Measurements from ENCODE around the gene CYB561D2. TPM values are rescaled to one million over a fixed set of nuclear protein-coding genes. Genes with fewer than 3 reads are reported as not detected.

The CYB561D2 gene
- total and polyA plus RNA-seq, 10 of the 15 experiments (the other 5 are each of a cell fraction or from before 2014, with no cell fraction given) = 7.6 to 39.2 (median 18.8) TPM

DNA sequence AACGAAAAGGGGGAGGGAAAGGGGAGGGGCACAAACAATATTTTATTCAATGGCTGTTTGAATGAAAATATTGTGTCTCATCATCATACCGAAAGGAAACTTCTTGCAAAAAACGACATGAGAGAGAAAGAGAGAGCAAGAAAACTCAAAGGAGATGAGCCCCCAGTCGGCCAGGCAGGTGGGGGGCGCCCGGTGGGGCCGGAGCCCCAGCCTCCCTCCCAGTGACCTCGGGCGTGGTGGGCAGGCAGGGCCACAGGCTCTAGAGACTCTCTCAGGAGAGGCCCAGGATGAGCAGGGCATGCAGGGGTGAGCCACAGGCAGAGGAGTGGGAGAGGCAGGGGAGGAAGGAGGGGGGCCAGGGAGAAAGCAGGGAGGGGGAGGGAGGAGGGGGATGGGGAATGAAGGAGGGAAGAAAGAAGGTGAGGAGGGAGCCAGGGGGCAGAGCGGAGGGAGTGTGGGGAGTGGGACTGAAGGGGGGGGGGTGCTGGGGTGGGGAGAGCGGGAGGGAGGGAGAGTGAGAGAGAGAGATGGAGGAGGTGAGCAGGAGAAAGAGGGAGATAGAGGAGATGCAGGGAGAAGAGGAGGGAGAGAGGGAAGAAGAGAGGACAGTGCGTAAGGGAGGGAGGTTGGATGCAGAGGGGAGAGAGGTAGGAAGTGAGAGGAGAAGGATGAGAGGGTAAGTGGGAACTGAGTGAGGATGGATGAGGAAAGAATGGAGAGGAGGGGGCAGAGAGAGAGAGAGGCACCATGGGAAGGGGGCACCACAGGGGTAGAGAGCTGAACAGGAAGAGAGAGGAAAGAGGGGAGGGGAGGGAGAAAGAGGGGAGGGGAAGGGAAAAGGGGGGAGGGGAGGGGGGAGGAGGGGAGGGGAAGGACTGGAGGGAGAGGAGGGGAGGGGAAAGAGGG is 22.7 kb downstream of the CYB561D2 start:
- no peak overlapping the region for H3K9ac ChIP-seq (ENCODE audit: control insufficient read depth, insufficient read depth, low read length)
- H3K27ac ChIP-seq (ENCODE audit: control insufficient read depth, insufficient read depth) = no peak overlapping the region
- H3K36me3 ChIP-seq (ENCODE audit: control insufficient read depth in 2 of 2, insufficient read depth in 2 of 2, low read length in 1 of 2) = no peaks in the 10 kb centered on the region
- 17% methylated on average over 10 of the region's 12 CpGs for WGBS (ENCODE audit: insufficient coverage, insufficient replicate concordance, low lambda C conversion rate, missing lambda C conversion rate)
- no peak for DNase-seq (ENCODE audit: low read depth, low spot score)
- no peaks in the 10 kb centered on the region for H3K79me2 ChIP-seq (ENCODE audit: control insufficient read depth, insufficient read depth, low read length)
- ChIA-PET SMC1A (ENCODE audit: uncharacterized antibody, unreplicated experiment) (no interaction called here), CTCF (no interaction called here), RAD21 (ENCODE audit: unreplicated experiment) (no interaction called here), POLR2A (no interaction called here)
- H2AFZ ChIP-seq (ENCODE audit: control insufficient read depth, low read depth, low read length) = no peak overlapping the region
- H3K27me3 ChIP-seq (replicated peaks in 1 of 2; ENCODE audit: control insufficient read depth in 2 of 2, insufficient read depth in 2 of 2, low read length in 1 of 2) = no peaks in the 10 kb centered on the region; a peak in 2 of 4 replicates
- no peak overlapping the region for H3K4me3 ChIP-seq
- no peaks in the 10 kb centered on the region for H4K20me1 ChIP-seq (ENCODE audit: control insufficient read depth, insufficient read depth)
- FAIRE-seq = no peak
- H3K4me1 ChIP-seq (ENCODE audit: control insufficient read depth, insufficient read depth, low read length) = no peaks in the 10 kb centered on the region
- intact Hi-C loops (cut with micrococcal nuclease; ENCODE audit: unreplicated experiment) (no loop called here), in situ Hi-C loops (cut with MboI) (no loop called here)
- BruUV-seq (replicated peaks) = no TSS peak
- ATAC-seq = no peak
- no peaks in the 10 kb centered on the region for H3K9me3 ChIP-seq (replicated peaks; ENCODE audit: control insufficient read depth, insufficient read depth, low read length)
- TF ChIP-seq, protein P1, sequence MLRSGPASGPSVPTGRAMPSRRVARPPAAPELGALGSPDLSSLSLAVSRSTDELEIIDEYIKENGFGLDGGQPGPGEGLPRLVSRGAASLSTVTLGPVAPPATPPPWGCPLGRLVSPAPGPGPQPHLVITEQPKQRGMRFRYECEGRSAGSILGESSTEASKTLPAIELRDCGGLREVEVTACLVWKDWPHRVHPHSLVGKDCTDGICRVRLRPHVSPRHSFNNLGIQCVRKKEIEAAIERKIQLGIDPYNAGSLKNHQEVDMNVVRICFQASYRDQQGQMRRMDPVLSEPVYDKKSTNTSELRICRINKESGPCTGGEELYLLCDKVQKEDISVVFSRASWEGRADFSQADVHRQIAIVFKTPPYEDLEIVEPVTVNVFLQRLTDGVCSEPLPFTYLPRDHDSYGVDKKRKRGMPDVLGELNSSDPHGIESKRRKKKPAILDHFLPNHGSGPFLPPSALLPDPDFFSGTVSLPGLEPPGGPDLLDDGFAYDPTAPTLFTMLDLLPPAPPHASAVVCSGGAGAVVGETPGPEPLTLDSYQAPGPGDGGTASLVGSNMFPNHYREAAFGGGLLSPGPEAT (IDR thresholded peaks at IDR 0.05; ENCODE audit: low read depth) = no peak
- H3K4me2 ChIP-seq (ENCODE audit: control insufficient read depth, insufficient read depth) = no peak overlapping the region

- Histone ChIP-seq H3K4me3 (no peak overlapping the region), H3K4me1 (ENCODE audit: control insufficient read depth, insufficient read depth, low read length) (no peaks in the 10 kb centered on the region), H3K4me2 (ENCODE audit: control insufficient read depth, insufficient read depth) (no peak overlapping the region), H4K20me1 (ENCODE audit: control insufficient read depth, insufficient read depth) (no peaks in the 10 kb centered on the region), H3K36me3 (ENCODE audit: control insufficient read depth in 2 of 2, insufficient read depth in 2 of 2, low read length in 1 of 2) (no peaks in the 10 kb centered on the region), H3K79me2 (ENCODE audit: control insufficient read depth, insufficient read depth, low read length) (no peaks in the 10 kb centered on the region), H3K9ac (ENCODE audit: control insufficient read depth, insufficient read depth, low read length) (no peak overlapping the region), H3K27ac (ENCODE audit: control insufficient read depth, insufficient read depth) (no peak overlapping the region), H3K27me3 (replicated peaks in 1 of 2; ENCODE audit: control insufficient read depth in 2 of 2, insufficient read depth in 2 of 2, low read length in 1 of 2) (no peaks in the 10 kb centered on the region; a peak in 2 of 4 replicates), H2AFZ (ENCODE audit: control insufficient read depth, low read depth, low read length) (no peak overlapping the region), H3K9me3 (replicated peaks; ENCODE audit: control insufficient read depth, insufficient read depth, low read length) (no peaks in the 10 kb centered on the region)
- BruUV-seq (replicated peaks) = no TSS peak
- DNase-seq (ENCODE audit: low read depth, low spot score) (no peak), FAIRE-seq (no peak), ATAC-seq (peak; percentile 20; the same call in 2 of the 3 replicates)
- in situ Hi-C loops (cut with MboI) (no loop called here), intact Hi-C loops (cut with micrococcal nuclease; ENCODE audit: unreplicated experiment) (no loop called here)
- SMC1A ChIA-PET (ENCODE audit: uncharacterized antibody, unreplicated experiment) = no interaction called here
- CTCF ChIA-PET = no interaction called here
- no peak for TF ChIP-seq CHD2 (IDR thresholded peaks at IDR 0.05; ENCODE audit: borderline replicate concordance, low read depth, low read length)
- TF ChIP-seq BACH1 (IDR thresholded peaks at IDR 0.05; ENCODE audit: borderline replicate concordance) = no peak
- POLR2A ChIA-PET = no interaction called here
- WGBS (ENCODE audit: insufficient coverage, insufficient replicate concordance, low lambda C conversion rate, missing lambda C conversion rate) = 54% methylated on average over 22 of the region's 22 CpGs
- RAD21 ChIA-PET (ENCODE audit: unreplicated experiment) = no interaction called here
These were observed 23.9 kb downstream of the CYB561D2 start for GRCh38 chr3:50374363-50375257.

Measured in GM12878 (cell line).